Measurements from ENCODE around the gene ARHGAP19.

The ARHGAP19 gene

GRCh38 chr10:97192952-97193435 lies 99.4 kb downstream of the ARHGAP19 start:
- no peak for DNase-seq (ENCODE audit: low read depth)

- DNase-seq (ENCODE audit: low read depth) = no peak
Measured at GRCh38 chr10:97190450-97190849, 102.0 kb downstream of the ARHGAP19 start.

- DNase-seq (ENCODE audit: low read depth) = no peak
Measured at GRCh38 chr10:97188261-97188711, 104.2 kb downstream of the ARHGAP19 start.

- DNase-seq (ENCODE audit: low read depth) = no peak
Measured at GRCh38 chr10:97186911-97187310, 105.5 kb downstream of the ARHGAP19 start.

GRCh38 chr10:97185326-97186058 lies 106.9 kb downstream of the ARHGAP19 start, which contains the start of gene SLIT1:
Gene SLIT1 (minus strand): TSS chr10:97185959. CDS start chr10:97185674, 285 bp downstream.
- DNase-seq (ENCODE audit: low read depth) = no peak

GRCh38 chr10:97184971-97185325 lies 107.5 kb downstream of the ARHGAP19 start:
- no peak for DNase-seq (ENCODE audit: low read depth)

- no peak for DNase-seq (ENCODE audit: low read depth)
Measured at GRCh38 chr10:97183314-97183713, 109.1 kb downstream of the ARHGAP19 start.

GRCh38 chr10:97182288-97182990 lies 110.0 kb downstream of the ARHGAP19 start:
- DNase-seq (ENCODE audit: low read depth) = no peak

GRCh38 chr10:97180986-97181385 lies 111.5 kb downstream of the ARHGAP19 start:
- DNase-seq (ENCODE audit: low read depth) = no peak

GRCh38 chr10:97180363-97180755 lies 112.1 kb downstream of the ARHGAP19 start:
- DNase-seq (ENCODE audit: low read depth) = no peak

- no peak for DNase-seq (ENCODE audit: low read depth)
Measured at GRCh38 chr10:97179731-97180362, 112.6 kb downstream of the ARHGAP19 start.

- no peak for DNase-seq (ENCODE audit: low read depth)
Measured at GRCh38 chr10:97179311-97179710, 113.1 kb downstream of the ARHGAP19 start.

- no peak for DNase-seq (ENCODE audit: low read depth)
Measured at GRCh38 chr10:97178074-97178473, 114.4 kb downstream of the ARHGAP19 start.

GRCh38 chr10:97176226-97176625 lies 116.2 kb downstream of the ARHGAP19 start:
- no peak for DNase-seq (ENCODE audit: low read depth)

GRCh38 chr10:97175586-97175985 lies 116.9 kb downstream of the ARHGAP19 start:
- DNase-seq (ENCODE audit: low read depth) = no peak

GRCh38 chr10:97174941-97175340 lies 117.5 kb downstream of the ARHGAP19 start:
- no peak for DNase-seq (ENCODE audit: low read depth)

GRCh38 chr10:97174276-97174775 lies 118.1 kb downstream of the ARHGAP19 start:
- no peak for DNase-seq (ENCODE audit: low read depth)

GRCh38 chr10:97173036-97173435 lies 119.4 kb downstream of the ARHGAP19 start:
- DNase-seq (ENCODE audit: low read depth) = no peak

Measured in stimulated activated CD4-positive, alpha-beta T cell treated with anti-CD3 and anti-CD28 coated beads, Interleukin-2, amount 100 ng/mL, for 4 hours (primary cell).